PC-9 (cell line): ENCODE data around the gene DKK3.

Source experiments
- CTCF ChIP-seq: fragments of 200-600 bp; sonication (generic); conservative IDR thresholded peaks from 2 replicates; pipeline ENCODE4 v1.6.1; 2017; ENCODE audit warnings: mixed run types, antibody characterized with exemption, mild to moderate bottlenecking, moderate library complexity
- EZH2 ChIP-seq: fragments of 200-600 bp; sonication (generic); IDR thresholded peaks from 2 replicates; pipeline ENCODE4 v1.8.0; 2017; ENCODE audit warnings: antibody characterized with exemption, low read depth

- TF ChIP-seq CTCF (no peak), EZH2 (no peak)
Observed at GRCh38 chr11:11985954-11986949, 22.2 kb downstream of the DKK3 start.
